GM12874 (cell line): Measurements from ENCODE around the gene FHOD3.

Source experiments
- TF ChIP-seq, protein P1 (sequence below): IDR thresholded peaks from 2 replicates; pipeline ENCODE4 v1.5.1; 2011; ENCODE audit warnings: low read depth, mild to moderate bottlenecking, control low read depth, low read length, moderate library complexity; ENCODE audit not compliant: insufficient read depth

FHOD3 gene

DNA sequence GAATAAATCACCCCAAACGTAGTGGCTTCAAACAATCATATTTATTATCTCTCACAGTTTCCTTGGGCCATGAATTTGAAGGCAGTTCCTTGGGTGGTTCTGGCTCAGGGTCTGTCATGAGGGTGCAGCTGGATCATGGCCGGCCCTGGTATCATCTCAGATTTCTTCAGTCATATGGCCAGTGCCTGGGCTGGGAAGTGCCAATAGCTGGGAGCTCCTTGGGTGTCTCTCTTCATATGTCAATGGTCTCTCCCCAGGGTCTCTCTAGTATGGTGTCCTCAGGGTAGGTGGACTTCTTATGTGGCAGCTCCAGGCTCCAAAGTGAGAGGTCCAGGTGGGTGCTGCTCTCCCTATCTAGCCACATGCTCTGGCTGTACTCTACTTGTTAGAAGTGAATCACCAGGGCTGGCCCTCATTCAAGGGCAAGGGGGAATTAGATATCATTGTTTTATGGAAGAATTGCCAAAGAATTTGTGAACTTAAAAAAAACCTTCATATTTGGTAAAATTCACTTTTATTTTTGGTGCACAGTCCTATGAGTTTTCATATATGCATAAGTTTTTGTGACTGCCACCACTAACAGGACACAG is 15.4 kb downstream of the FHOD3 start:
- TF ChIP-seq, protein P1, sequence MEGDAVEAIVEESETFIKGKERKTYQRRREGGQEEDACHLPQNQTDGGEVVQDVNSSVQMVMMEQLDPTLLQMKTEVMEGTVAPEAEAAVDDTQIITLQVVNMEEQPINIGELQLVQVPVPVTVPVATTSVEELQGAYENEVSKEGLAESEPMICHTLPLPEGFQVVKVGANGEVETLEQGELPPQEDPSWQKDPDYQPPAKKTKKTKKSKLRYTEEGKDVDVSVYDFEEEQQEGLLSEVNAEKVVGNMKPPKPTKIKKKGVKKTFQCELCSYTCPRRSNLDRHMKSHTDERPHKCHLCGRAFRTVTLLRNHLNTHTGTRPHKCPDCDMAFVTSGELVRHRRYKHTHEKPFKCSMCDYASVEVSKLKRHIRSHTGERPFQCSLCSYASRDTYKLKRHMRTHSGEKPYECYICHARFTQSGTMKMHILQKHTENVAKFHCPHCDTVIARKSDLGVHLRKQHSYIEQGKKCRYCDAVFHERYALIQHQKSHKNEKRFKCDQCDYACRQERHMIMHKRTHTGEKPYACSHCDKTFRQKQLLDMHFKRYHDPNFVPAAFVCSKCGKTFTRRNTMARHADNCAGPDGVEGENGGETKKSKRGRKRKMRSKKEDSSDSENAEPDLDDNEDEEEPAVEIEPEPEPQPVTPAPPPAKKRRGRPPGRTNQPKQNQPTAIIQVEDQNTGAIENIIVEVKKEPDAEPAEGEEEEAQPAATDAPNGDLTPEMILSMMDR = no peak

DNA sequence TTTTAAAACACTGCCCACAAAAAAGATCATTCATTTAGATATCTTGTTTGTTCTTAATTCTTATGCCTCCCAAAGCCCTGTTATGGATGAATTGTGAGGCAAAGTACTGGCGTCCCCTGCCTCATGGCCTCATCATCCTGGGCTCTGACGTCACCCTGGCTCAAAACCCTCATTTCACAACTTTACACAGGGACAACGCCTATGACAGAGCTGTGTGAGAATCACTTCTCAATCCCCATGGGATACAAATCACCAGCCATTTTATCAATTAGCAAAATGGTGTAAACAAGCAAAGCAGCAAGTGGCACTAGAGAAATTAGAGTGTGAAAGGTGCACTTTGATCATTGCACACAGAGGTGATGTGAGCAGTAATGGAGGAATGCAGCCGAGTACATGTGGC is 16.6 kb downstream of the FHOD3 start:
- TF ChIP-seq, protein P1 = no peak

DNA sequence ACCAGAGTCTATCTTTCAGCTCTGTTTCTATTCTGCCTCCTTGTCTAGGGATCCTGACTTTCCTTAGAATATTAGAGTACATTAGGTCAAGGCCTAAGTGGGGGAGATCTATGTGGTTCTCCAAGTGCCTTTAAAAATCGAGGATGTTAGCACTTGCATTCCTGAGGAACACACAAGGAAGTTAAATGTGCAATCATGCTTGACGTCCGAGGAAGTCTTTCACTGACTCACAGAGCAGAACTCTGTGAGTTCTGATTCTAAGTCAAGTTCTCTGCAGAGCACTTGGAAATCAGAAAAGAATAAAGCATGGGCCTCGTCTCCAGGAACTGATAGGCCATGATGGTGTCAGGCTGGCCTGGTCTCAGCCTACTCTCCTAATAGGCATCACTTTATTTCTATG is 17.2 kb downstream of the FHOD3 start:
- TF ChIP-seq, protein P1 = no peak

DNA sequence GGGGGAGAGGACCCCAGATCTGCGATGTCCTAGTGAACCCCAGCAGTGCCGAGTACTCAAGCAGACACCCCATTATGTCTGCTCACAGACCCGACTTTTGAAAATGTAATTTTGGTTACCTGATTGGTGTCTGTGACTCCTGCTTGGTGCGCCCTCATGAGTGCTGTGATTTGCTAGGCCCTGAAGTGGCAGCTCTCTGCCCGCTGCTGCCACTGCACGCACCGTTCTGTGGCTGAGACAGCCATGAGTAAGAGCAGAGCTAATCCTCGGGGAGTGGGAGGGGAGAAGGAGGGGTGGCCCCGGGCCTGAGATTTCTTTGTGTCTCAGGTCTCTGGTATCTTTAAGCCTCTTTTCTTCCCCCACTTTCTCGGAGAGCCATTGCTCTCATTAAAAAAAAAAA is 18.2 kb downstream of the FHOD3 start:
- TF ChIP-seq, protein P1 = no peak

DNA sequence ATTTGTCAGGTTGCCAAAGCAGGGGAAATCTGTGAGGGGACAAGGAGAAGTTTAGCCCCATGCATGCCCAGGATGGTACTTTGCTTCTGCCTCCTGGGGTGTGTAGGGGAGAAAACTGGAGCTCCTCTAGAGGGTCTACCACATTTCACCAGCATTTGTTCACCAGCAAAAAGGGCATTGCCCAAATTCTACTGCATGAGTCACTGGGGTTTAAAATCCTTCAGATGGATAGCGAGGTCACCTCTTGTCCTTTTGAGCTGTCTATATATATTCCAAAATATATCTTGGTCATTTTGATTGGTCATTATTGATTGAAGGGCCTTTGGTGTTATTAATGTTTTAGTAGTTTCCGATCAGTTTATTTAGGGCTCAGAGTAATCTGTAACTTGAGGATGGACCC is 18.7 kb downstream of the FHOD3 start:
- TF ChIP-seq, protein P1 = no peak

DNA sequence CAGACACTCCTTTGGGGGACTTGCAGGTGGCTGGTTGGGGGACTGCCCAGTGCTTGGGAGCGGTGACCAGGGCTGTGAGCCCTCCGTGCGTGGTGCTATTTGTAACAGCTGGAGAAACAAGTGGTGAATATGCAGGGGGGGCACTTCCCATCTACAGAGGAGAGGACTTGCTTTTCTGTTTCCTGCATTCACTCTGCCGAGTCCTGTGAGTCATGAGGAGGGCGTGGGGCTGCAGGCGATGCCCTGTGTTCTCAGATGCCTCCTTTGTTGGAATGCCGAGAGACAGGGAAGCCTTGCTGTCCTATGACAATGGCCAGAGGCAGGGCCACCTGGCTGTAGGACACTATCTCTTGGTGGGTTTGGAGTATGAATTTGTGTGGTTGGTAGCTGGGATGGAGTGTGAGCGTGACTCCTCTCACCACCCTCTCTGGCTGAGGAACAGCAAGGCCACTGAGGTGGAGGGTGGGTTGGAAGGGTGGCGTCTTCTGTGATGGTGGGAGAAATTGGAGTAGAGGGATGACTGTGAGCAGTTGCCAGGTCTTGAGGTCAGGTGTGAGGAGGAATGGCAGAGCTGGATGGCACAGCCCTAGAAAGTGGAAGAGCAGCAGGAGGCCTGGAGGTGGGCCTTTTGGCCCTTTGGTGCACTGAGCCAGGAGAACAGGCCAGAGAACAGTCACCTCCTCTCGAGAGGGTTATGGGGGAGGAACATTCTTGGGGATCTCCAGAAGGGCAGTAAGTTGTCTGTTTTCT is 24.3 kb downstream of the FHOD3 start:
- TF ChIP-seq, protein P1 = no peak

DNA sequence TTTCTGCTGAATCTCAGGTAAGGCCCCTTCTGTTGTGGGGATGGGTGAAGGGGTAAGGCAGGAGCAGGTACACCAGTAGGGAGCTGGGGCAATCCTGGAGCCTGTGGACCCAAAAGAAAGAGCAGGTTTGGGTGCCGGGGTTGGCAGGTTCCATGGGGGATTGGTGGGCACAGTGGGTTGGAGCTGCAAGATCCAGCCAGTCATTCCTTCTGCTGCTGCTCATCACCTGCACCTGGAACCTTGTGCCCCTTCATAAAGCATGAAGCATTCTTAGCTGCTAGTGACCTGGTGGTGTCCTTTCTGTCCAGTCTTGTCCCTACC is 24.9 kb downstream of the FHOD3 start:
- TF ChIP-seq, protein P1 = no peak
